Measurements from ENCODE around the gene CRHR2. TPM values are rescaled to one million over a fixed set of nuclear protein-coding genes. Genes with fewer than 3 reads are reported as not detected.

CRHR2 gene
- total and polyA plus RNA-seq, 2 of the 13 experiments (the other 11 are each of a cell fraction or from before 2014, with no cell fraction given): not detected

GRCh38 chr7:30671793-30672465, 10.3 kb downstream of the CRHR2 start (continued):
- TF ChIP-seq ZNF24 (IDR thresholded peaks at IDR 0.05) (no peak), THAP11 (CRISPR knock-in tag; IDR thresholded peaks at IDR 0.05) (peak; percentile 60; the same call in 1 of the 2 replicates), ZSCAN31 (CRISPR knock-in tag; IDR thresholded peaks at IDR 0.05; ENCODE audit: low read depth) (no peak), FOSL2 (CRISPR knock-in tag; IDR thresholded peaks at IDR 0.05) (peak; percentile 65), ATF1 (CRISPR knock-in tag; IDR thresholded peaks at IDR 0.05) (no peak), HOXA7 (CRISPR knock-in tag; IDR thresholded peaks at IDR 0.05) (0 out of 2 replicates have a peak, but pooled peaks have one; percentile 43), CERS6 (CRISPR knock-in tag; IDR thresholded peaks at IDR 0.05) (0 out of 2 replicates have a peak, but pooled peaks have one; percentile 43), NFATC3 (CRISPR knock-in tag; IDR thresholded peaks at IDR 0.05) (no peak), ZMYM4 (CRISPR knock-in tag; IDR thresholded peaks at IDR 0.05) (0 out of 2 replicates have a peak, but pooled peaks have one; percentile 35), ZNF891 (CRISPR knock-in tag; IDR thresholded peaks at IDR 0.05) (no peak), ZNF414 (CRISPR knock-in tag; IDR thresholded peaks at IDR 0.05) (no peak), REXO4 (CRISPR knock-in tag; IDR thresholded peaks at IDR 0.05; ENCODE audit: borderline replicate concordance) (no peak), ZNF143 (CRISPR knock-in tag; IDR thresholded peaks at IDR 0.05) (no peak), ATM (IDR thresholded peaks at IDR 0.05; ENCODE audit: borderline replicate concordance) (no peak), BCLAF1 (IDR thresholded peaks at IDR 0.05) (no peak), ZNF704 (CRISPR knock-in tag; IDR thresholded peaks at IDR 0.05; ENCODE audit: borderline replicate concordance) (no peak), ZSCAN21 (CRISPR knock-in tag; IDR thresholded peaks at IDR 0.05; ENCODE audit: borderline replicate concordance) (peak; percentile 81), ZNF235 (CRISPR knock-in tag; IDR thresholded peaks at IDR 0.05; ENCODE audit: borderline replicate concordance) (no peak), BRD4 (CRISPR knock-in tag; IDR thresholded peaks at IDR 0.05) (no peak), WIZ (CRISPR knock-in tag; IDR thresholded peaks at IDR 0.05) (peak; percentile 99), TEAD3 (CRISPR knock-in tag; optimal IDR thresholded peaks at IDR 0.05; ENCODE audit: borderline replicate concordance) (peak; percentile 64), ZFYVE20 (CRISPR knock-in tag; IDR thresholded peaks at IDR 0.05; ENCODE audit: borderline replicate concordance, low read depth) (peak; percentile 81; the same call in 1 of the 2 replicates), TEAD2 (CRISPR knock-in tag; IDR thresholded peaks at IDR 0.05) (0 out of 2 replicates have a peak, but pooled peaks have one; percentile 76), JARID2 (CRISPR knock-in tag; IDR thresholded peaks at IDR 0.05; ENCODE audit: insufficient replicate concordance) (peak; percentile 63)
